K562 (cell line): ENCODE measurements around the gene MICAL2. TPM values are rescaled to one million over a fixed set of nuclear protein-coding genes. Genes with fewer than 3 reads are reported as not detected.

Experiments
- ATAC-seq: fragments of 200-7000 bp; cut with Tn5 transposase; 3 replicates; pipeline ENCODE4 v1.9.1; 2020; ENCODE audit warnings: moderate library complexity
- BruUV-seq: library from RNA; stranded (reverse); fragments of 400-500 nt; replicated peaks from 2 replicates; lab custom pipeline; 2021; lab: Mats Ljungman, UMichigan
- CTCF ChIA-PET: fragments of 300-600 bp; formaldehyde crosslinking; extraction: SDS; loops from one replicate; lab custom pipeline; 2021; ENCODE audit warnings: low intra/inter-chr PET ratio; lab: Yijun Ruan, JAX
- POLR2A ChIA-PET: fragments of 300-600, 350-650 bp; sonication (Branson Sonifier 250); formaldehyde crosslinking; extraction: SDS; loops from one replicate; lab custom pipeline; 2021; ENCODE audit warnings: antibody characterized with exemption, inconsistent platforms; lab: Yijun Ruan, JAX
- DNase-seq, 4 experiments: peaks; one replicate each; pipeline versions ENCODE4 v3.0.0 to v3.0.0-alpha.2; 2011 to 2018; ENCODE audit warnings: low spot score in 3 of 4, mixed read lengths in 3 of 4; ENCODE audit errors: extremely low read depth in 1 of 4
- FAIRE-seq: peaks from 2 replicates; lab custom pipeline; 2011; peaks lifted over from hg19 to GRCh38; lab: Jason Lieb, UNC
- H2AFZ ChIP-seq: 2 replicates; pipeline ENCODE4 v1.6.0; 2011; ENCODE audit warnings: low read depth, low read length, control low read depth, inconsistent platforms
- H3K27ac ChIP-seq: fragments of 200-600 bp; 3 replicates; pipeline ENCODE4 v1.8.0; 2011; ENCODE audit warnings: low read depth, mild to moderate bottlenecking, control low read depth, inconsistent platforms, low read length, moderate library complexity, mixed read lengths; ENCODE audit errors: extremely low read depth
- H3K27me3 ChIP-seq, 2 experiments: fragments of 300-600 bp in 1 of 2; 2 replicates in 1 of 2; 3 replicates in 1 of 2; pipeline versions ENCODE4 v1.6.0 to v1.8.0; 2011; ENCODE audit warnings: inconsistent platforms in 2 of 2, low read length in 2 of 2, mild to moderate bottlenecking in 1 of 2, mixed read lengths in 1 of 2, moderate library complexity in 1 of 2; ENCODE audit not compliant: control insufficient read depth in 2 of 2, insufficient read depth in 2 of 2
- H3K36me3 ChIP-seq: fragments of 300-600 bp; 3 replicates; pipeline ENCODE4 v1.8.0; 2011; ENCODE audit warnings: mild to moderate bottlenecking, low read length, inconsistent platforms; ENCODE audit not compliant: control insufficient read depth, insufficient read depth
- H3K4me1 ChIP-seq, 2 experiments: fragments of 200-600 bp in 1 of 2; replicated peaks in 1 of 2; 2 replicates in 1 of 2; 3 replicates in 1 of 2; pipeline versions ENCODE4 v1.5.1 to v1.8.0; 2011; ENCODE audit warnings: inconsistent platforms in 2 of 2, low read length in 2 of 2, mild to moderate bottlenecking in 1 of 2, mixed read lengths in 1 of 2, moderate library complexity in 1 of 2; ENCODE audit not compliant: control insufficient read depth in 2 of 2, insufficient read depth in 2 of 2
- H3K4me2 ChIP-seq: 2 replicates; pipeline ENCODE4 v1.6.1; 2011; ENCODE audit warnings: low read length, control low read depth, inconsistent platforms, mixed read lengths; ENCODE audit not compliant: insufficient read depth
- H3K4me3 ChIP-seq: fragments of 200-600 bp; sonication (generic), shearing (Covaris generic); 2 replicates; pipeline ENCODE4 v1.5.1; 2016; ENCODE audit warnings: control low read depth, inconsistent platforms
- H3K79me2 ChIP-seq: fragments of 200-600 bp; 3 replicates; pipeline ENCODE4 v1.8.0; 2011; ENCODE audit warnings: low read length, inconsistent platforms; ENCODE audit not compliant: control insufficient read depth, insufficient read depth
- H3K9ac ChIP-seq, 2 experiments: 2 replicates each; pipeline versions ENCODE4 v1.6.0 to v1.6.1; 2011; ENCODE audit warnings: low read depth in 2 of 2, low read length in 2 of 2, control low read depth in 1 of 2, inconsistent platforms in 1 of 2, mild to moderate bottlenecking in 1 of 2, mixed read lengths in 1 of 2; ENCODE audit not compliant: insufficient read depth in 1 of 2
- H3K9me1 ChIP-seq: one replicate; pipeline ENCODE4 v1.6.0; 2011; ENCODE audit warnings: inconsistent platforms, mild to moderate bottlenecking, low read length, moderate library complexity; ENCODE audit not compliant: control insufficient read depth, insufficient read depth
- H3K9me3 ChIP-seq: replicated peaks from 2 replicates; pipeline ENCODE4 v1.5.1; 2011; ENCODE audit warnings: low read depth, low read length, inconsistent platforms; ENCODE audit not compliant: control insufficient read depth, insufficient read depth
- H4K20me1 ChIP-seq: replicated peaks from 2 replicates; pipeline ENCODE4 v1.6.1; 2011; ENCODE audit warnings: low read length, inconsistent platforms, mixed read lengths; ENCODE audit not compliant: control insufficient read depth, insufficient read depth
- FOXA1 ChIP-seq: fragments of 450-650 bp; IDR thresholded peaks from 2 replicates; pipeline ENCODE4 v1.6.1; 2016; ENCODE audit warnings: mild to moderate bottlenecking, borderline replicate concordance
- HDAC6 ChIP-seq: IDR thresholded peaks from 2 replicates; pipeline ENCODE4 v1.6.1; 2012; ENCODE audit warnings: low read depth, mild to moderate bottlenecking, control low read depth, inconsistent platforms, low read length, moderate library complexity
- MAX ChIP-seq: sonication (generic); formaldehyde crosslinking; IDR thresholded peaks from 2 replicates; pipeline ENCODE4 v1.9.0; 2022; ENCODE audit warnings: mild to moderate bottlenecking, missing genetic modification reagents
- MCM2 ChIP-seq: fragments of 450-650 bp; IDR thresholded peaks from 2 replicates; pipeline ENCODE4 v1.6.1; 2017; ENCODE audit warnings: low read depth, mild to moderate bottlenecking
- TRIM24 ChIP-seq, 2 experiments: fragments of 450-650 bp; IDR thresholded peaks; 2 replicates each; pipeline ENCODE4 v1.6.1; 2016
- XRCC3 ChIP-seq: fragments of 450-650 bp; IDR thresholded peaks from 2 replicates; pipeline ENCODE4 v1.6.1; 2017; ENCODE audit warnings: mild to moderate bottlenecking, moderate library complexity
- ZNF583 ChIP-seq: fragments of 250-450 bp; sonication (Bioruptor Pico); IDR thresholded peaks from 2 replicates; pipeline ENCODE4 v1.4.0; 2020
- WGBS: fragments of 100-300 bp; shearing (Covaris generic); methylation state at CpG from one replicate; pipeline ENCODE4 v1.1.6; 2016; ENCODE audit warnings: low coverage, mixed read lengths; ENCODE audit not compliant: insufficient coverage; ENCODE audit errors: missing lambda C conversion rate; 5-methylcytosine and 5-hydroxymethylcytosine counted together
- in situ Hi-C: fragments of 300-500 bp; cut with MboI; formaldehyde crosslinking; loops from 4 replicates; pipeline ENCODE4 v1.15.0; 2018; ENCODE audit warnings: inconsistent platforms, mixed read lengths
- intact Hi-C: fragments of 100-400 bp; cut with micrococcal nuclease; formaldehyde crosslinking; loops from 2 replicates; pipeline ENCODE4 v1.14.2; 2022
- polyA plus RNA-seq, 8 experiments: library from polyadenylated mRNA; depleted of rRNA in 4 of 8; stranded (reverse) in 5 of 8; unstranded in 3 of 8; fragments of >200 nt; fragmentation: Nextera tagmentation in 2 of 8; fragmentation: Illumina TruSeq in 1 of 8; extraction: Ambion mirVana in 2 of 8; extraction: Trizol in 1 of 8; gene quantifications; 2 replicates each; pipeline versions ENCODE4 v1.2.1 to v1.2.3, GENCODE V29; 2011 to 2014; ENCODE audit warnings: inconsistent platforms in 1 of 8, missing spikeins in 1 of 8
- total RNA-seq, 7 experiments: library from RNA; depleted of rRNA in 6 of 7; stranded (reverse); fragments of >200 nt in 6 of 7; fragmentation: Illumina TruSeq in 2 of 7; extraction: Trizol in 2 of 7; gene quantifications; 2 replicates each; pipeline versions ENCODE4 v1.2.1 to v1.2.3, GENCODE V29; 2011 to 2021; ENCODE audit warnings: low replicate concordance in 1 of 7
- TF ChIP-seq, protein P1 (sequence below), 2 experiments: fragments of 450-650 bp in 1 of 2; sonication (generic) in 1 of 2; formaldehyde crosslinking in 1 of 2; IDR thresholded peaks; 2 replicates each; pipeline versions ENCODE4 v1.7.1 to v1.9.0; 2016 to 2022; ENCODE audit warnings: inconsistent platforms in 1 of 2, mild to moderate bottlenecking in 1 of 2, missing genetic modification reagents in 1 of 2
- TF ChIP-seq, protein P2 (sequence below): fragments of 250-450 bp; sonication (Bioruptor Pico); IDR thresholded peaks from 2 replicates; pipeline ENCODE4 v1.8.0; 2021; ENCODE audit warnings: moderate library complexity, mild to moderate bottlenecking, inconsistent platforms

The MICAL2 gene
- total and polyA plus RNA-seq, 9 of the 15 experiments (the other 6 are each of a cell fraction or from before 2014, with no cell fraction given) = 4.7 to 64.2 (median 33.6) TPM

DNA sequence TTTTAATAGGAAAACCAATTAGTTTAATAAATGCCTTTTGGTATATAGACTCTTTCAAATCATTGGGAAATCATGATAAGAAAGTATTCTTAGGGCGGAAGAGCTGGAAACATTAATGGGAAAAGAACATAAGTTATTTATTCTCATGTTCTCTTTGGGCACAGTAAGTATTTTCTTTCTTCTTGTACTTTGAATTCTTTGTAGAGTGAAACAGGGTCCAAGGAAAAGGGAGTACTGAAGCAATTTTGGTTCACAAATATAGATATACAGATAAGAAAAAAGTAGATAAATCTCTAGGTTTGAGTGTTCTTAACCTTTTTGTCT lies 123.2 kb downstream of the MICAL2 start:
- CTCF ChIA-PET = interaction anchor here (0.7 kb wide), 1 partner anchor 26 kb away, joined by 3 read pairs; no protein-coding TSS in a partner anchor

More for the DNA sequence above, 123.2 kb downstream of the MICAL2 start:
- H3K27me3 ChIP-seq = no peaks in the 10 kb centered on the region
- H3K9me1 ChIP-seq = no peaks in the 10 kb centered on the region
- WGBS = 95% methylated on average over 1 of the region's 1 CpG
- H3K4me1 ChIP-seq = peaks cover 0 to 7% of the 10 kb centered on the region in 2 experiments; a peak in 3 of 5 replicates
- no peak overlapping the region for H3K27ac ChIP-seq
- H2AFZ ChIP-seq = no peak overlapping the region
- H3K36me3 ChIP-seq = peaks cover 52% of the 10 kb centered on the region
- no peaks in the 10 kb centered on the region for H3K9me3 ChIP-seq
- BruUV-seq = no TSS peak
- no peak overlapping the region for H3K9ac ChIP-seq
- no peak overlapping the region for H3K4me3 ChIP-seq
- ATAC-seq = no peak
- FAIRE-seq = no peak
- no peaks in the 10 kb centered on the region for H4K20me1 ChIP-seq
- POLR2A ChIA-PET = interaction anchor here (0.7 to 2.0 kb wide), 9 partner anchors 8 to 1676 kb away, joined by 3 to 10 read pairs (median 4); no protein-coding TSS in a partner anchor
- H3K4me2 ChIP-seq = no peak overlapping the region
- intact Hi-C loops = no loop called here
- TF ChIP-seq ZNF583 (CRISPR knock-in tag) (no peak), TRIM24 (IDR thresholded peaks at IDR 0.05) (no peak), XRCC3 (no peak), FOXA1 (no peak), HDAC6 (no peak), MCM2 (no peak), MAX (CRISPR knock-in tag) (no peak)
- TF ChIP-seq, protein P1, sequence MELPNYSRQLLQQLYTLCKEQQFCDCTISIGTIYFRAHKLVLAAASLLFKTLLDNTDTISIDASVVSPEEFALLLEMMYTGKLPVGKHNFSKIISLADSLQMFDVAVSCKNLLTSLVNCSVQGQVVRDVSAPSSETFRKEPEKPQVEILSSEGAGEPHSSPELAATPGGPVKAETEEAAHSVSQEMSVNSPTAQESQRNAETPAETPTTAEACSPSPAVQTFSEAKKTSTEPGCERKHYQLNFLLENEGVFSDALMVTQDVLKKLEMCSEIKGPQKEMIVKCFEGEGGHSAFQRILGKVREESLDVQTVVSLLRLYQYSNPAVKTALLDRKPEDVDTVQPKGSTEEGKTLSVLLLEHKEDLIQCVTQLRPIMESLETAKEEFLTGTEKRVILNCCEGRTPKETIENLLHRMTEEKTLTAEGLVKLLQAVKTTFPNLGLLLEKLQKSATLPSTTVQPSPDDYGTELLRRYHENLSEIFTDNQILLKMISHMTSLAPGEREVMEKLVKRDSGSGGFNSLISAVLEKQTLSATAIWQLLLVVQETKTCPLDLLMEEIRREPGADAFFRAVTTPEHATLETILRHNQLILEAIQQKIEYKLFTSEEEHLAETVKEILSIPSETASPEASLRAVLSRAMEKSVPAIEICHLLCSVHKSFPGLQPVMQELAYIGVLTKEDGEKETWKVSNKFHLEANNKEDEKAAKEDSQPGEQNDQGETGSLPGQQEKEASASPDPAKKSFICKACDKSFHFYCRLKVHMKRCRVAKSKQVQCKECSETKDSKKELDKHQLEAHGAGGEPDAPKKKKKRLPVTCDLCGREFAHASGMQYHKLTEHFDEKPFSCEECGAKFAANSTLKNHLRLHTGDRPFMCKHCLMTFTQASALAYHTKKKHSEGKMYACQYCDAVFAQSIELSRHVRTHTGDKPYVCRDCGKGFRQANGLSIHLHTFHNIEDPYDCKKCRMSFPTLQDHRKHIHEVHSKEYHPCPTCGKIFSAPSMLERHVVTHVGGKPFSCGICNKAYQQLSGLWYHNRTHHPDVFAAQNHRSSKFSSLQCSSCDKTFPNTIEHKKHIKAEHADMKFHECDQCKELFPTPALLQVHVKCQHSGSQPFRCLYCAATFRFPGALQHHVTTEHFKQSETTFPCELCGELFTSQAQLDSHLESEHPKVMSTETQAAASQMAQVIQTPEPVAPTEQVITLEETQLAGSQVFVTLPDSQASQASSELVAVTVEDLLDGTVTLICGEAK (IDR thresholded peaks at IDR 0.05) = no peak
- TF ChIP-seq, protein P1 (CRISPR knock-in tag; IDR thresholded peaks at IDR 0.05) = no peak
- TF ChIP-seq, protein P2, sequence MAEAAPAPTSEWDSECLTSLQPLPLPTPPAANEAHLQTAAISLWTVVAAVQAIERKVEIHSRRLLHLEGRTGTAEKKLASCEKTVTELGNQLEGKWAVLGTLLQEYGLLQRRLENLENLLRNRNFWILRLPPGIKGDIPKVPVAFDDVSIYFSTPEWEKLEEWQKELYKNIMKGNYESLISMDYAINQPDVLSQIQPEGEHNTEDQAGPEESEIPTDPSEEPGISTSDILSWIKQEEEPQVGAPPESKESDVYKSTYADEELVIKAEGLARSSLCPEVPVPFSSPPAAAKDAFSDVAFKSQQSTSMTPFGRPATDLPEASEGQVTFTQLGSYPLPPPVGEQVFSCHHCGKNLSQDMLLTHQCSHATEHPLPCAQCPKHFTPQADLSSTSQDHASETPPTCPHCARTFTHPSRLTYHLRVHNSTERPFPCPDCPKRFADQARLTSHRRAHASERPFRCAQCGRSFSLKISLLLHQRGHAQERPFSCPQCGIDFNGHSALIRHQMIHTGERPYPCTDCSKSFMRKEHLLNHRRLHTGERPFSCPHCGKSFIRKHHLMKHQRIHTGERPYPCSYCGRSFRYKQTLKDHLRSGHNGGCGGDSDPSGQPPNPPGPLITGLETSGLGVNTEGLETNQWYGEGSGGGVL = no peak
- TF ChIP-seq, all 486 proteins: peak for 0
- DNase-seq = no peak
- no peaks in the 10 kb centered on the region for H3K79me2 ChIP-seq
- in situ Hi-C loops = loop anchor here (5.0 kb wide), 1 partner anchor 146 kb away; no protein-coding TSS in a partner anchor
